GM12878 (cell line): Measurements from ENCODE around the gene TCOF1. TPM values are rescaled to one million over a fixed set of nuclear protein-coding genes. Genes with fewer than 3 reads are reported as not detected.

Experiments
- ASH2L ChIP-seq: fragments of 300-600, 200-600 bp; sonication (generic); IDR thresholded peaks from 2 replicates; pipeline ENCODE4 v1.6.1; 2017; ENCODE audit warnings: low read depth, mild to moderate bottlenecking, borderline replicate concordance
- BHLHE40 ChIP-seq, 2 experiments: fragments of 450-650 bp in 1 of 2; IDR thresholded peaks; 2 replicates each; pipeline ENCODE4 v1.6.1; 2011 to 2017; ENCODE audit warnings: low read depth in 2 of 2, borderline replicate concordance in 1 of 2, improper control_type of control experiment in 1 of 2, low read length in 1 of 2, mild to moderate bottlenecking in 1 of 2
- ESRRA ChIP-seq: IDR thresholded peaks from 2 replicates; pipeline ENCODE4 v1.6.1; 2012; ENCODE audit warnings: mild to moderate bottlenecking, low read length, improper control_type of control experiment
- NR2C2 ChIP-seq: IDR thresholded peaks from 2 replicates; pipeline ENCODE4 v1.6.1; 2011; ENCODE audit warnings: borderline replicate concordance, low read depth; ENCODE audit not compliant: control insufficient read depth, insufficient read length
- POLR2AphosphoS5 ChIP-seq: IDR thresholded peaks from 2 replicates; pipeline ENCODE4 v1.6.1; 2011; ENCODE audit warnings: mild to moderate bottlenecking, low read length, inconsistent platforms
- polyA plus RNA-seq, 11 experiments: library from polyadenylated mRNA; depleted of rRNA in 4 of 11; unstranded in 6 of 11; stranded (reverse) in 5 of 11; fragments of >200 nt; fragmentation: Nextera tagmentation in 4 of 11; fragmentation: Illumina TruSeq in 1 of 11; extraction: Ambion mirVana in 4 of 11; extraction: Trizol in 1 of 11; gene quantifications; 1 replicate in 1 of 11; 2 replicates in 10 of 11; pipeline versions ENCODE4 v1.2.1 to v1.2.3, GENCODE V29; 2011 to 2016; ENCODE audit warnings: inconsistent platforms in 2 of 11, missing spikeins in 2 of 11, low read depth in 1 of 11
- total RNA-seq, 4 experiments: library from RNA; depleted of rRNA in 3 of 4; stranded (reverse); fragments of >200 nt in 3 of 4; fragmentation: Illumina TruSeq in 1 of 4; extraction: Trizol in 1 of 4; gene quantifications; 2 replicates each; pipeline versions ENCODE4 v1.2.1 to v1.2.3, GENCODE V29; 2013 to 2021
- TF ChIP-seq, protein P1 (sequence below): fragments of 450-650 bp; IDR thresholded peaks from 2 replicates; pipeline ENCODE4 v1.6.1; 2017; ENCODE audit warnings: antibody characterized with exemption, mild to moderate bottlenecking, moderate library complexity

TCOF1 gene
- total and polyA plus RNA-seq, 10 of the 15 experiments (the other 5 are each of a cell fraction or from before 2014, with no cell fraction given), result 8.7 to 83.9 (median 38.9) TPM

GRCh38 chr5:150408231-150408943, 50.9 kb downstream of the TCOF1 start (continued):
- 0 out of 4 replicates have a peak, but pooled peaks of 1 of the 2 experiments have one; percentile 1 for TF ChIP-seq BHLHE40 (IDR thresholded peaks at IDR 0.05; ENCODE audit: borderline replicate concordance in 1 of 2, low read depth in 2 of 2, low read length in 1 of 2)
- no peak for TF ChIP-seq ASH2L
- 0 out of 2 replicates have a peak, but pooled peaks have one; percentile 68 for TF ChIP-seq ESRRA
- peak; percentile 94 for TF ChIP-seq POLR2AphosphoS5
- TF ChIP-seq, protein P1, sequence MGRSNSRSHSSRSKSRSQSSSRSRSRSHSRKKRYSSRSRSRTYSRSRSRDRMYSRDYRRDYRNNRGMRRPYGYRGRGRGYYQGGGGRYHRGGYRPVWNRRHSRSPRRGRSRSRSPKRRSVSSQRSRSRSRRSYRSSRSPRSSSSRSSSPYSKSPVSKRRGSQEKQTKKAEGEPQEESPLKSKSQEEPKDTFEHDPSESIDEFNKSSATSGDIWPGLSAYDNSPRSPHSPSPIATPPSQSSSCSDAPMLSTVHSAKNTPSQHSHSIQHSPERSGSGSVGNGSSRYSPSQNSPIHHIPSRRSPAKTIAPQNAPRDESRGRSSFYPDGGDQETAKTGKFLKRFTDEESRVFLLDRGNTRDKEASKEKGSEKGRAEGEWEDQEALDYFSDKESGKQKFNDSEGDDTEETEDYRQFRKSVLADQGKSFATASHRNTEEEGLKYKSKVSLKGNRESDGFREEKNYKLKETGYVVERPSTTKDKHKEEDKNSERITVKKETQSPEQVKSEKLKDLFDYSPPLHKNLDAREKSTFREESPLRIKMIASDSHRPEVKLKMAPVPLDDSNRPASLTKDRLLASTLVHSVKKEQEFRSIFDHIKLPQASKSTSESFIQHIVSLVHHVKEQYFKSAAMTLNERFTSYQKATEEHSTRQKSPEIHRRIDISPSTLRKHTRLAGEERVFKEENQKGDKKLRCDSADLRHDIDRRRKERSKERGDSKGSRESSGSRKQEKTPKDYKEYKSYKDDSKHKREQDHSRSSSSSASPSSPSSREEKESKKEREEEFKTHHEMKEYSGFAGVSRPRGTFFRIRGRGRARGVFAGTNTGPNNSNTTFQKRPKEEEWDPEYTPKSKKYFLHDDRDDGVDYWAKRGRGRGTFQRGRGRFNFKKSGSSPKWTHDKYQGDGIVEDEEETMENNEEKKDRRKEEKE, result peak; percentile 9; the same call in 1 of the 2 replicates
- TF ChIP-seq NR2C2, result no peak
